ENCODE measurements around the gene OSBPL3.

The OSBPL3 gene

DNA sequence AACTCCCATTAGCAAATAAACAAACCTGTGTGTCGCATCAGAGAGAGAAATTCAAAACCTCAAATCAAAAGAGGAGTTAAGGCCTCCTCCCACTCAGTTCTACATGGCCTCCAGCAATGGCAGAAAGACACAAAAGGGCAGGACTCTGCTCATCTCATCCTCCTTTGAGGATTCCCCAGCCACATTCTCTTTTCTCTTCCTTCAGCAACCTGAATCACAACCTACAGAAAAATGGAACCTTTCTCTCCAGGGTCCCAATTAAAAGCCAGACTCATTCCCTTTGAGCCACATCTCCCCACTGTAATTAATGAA is 7.9 kb downstream of the OSBPL3 start:
- Mint-ChIP-seq H3K9me3 (no peaks in the 10 kb centered on the region), H3K4me1 (peaks cover 3% of the 10 kb centered on the region)
- no peak for DNase-seq

DNA sequence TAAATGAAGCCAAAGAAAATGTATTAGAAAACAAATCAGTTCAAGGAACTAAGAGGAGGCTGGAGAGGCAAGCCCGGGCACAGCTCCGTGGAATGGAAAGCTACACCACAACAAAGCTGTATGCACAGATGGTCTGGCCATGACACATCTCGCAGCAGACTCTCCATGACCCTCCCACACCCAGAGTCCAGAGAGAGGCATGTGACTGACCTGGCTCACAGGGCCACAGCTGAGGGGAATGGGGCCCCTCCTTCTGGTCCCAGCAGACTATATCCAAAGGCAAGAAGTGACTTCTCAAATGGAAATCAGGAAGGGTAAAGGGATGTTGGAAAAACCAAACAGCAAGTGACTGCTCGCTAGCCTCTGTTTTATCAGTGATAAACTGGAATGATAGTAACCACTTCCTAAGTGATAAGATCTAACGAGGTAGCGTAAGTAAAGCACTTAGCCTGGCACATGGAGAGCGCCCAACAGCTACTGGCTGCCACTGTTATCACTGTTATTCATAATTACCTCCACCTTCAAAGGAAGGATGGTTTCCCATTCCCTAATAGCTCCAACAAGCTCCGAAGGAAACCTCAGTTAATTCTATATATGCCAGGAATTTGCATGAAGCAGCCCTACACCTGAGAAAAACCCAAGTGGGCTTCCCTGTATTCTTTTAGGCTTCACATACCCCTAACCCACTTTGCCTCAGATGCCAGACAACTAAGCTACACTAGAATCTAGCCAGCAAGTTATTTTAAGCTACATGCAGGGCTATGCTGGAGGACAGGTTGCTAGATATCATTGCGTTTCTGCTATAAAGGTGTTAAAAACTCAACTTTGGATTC is 8.4 kb downstream of the OSBPL3 start:
- Mint-ChIP-seq H3K4me3 (no peak overlapping the region), H3K4me1 (peaks cover 3% of the 10 kb centered on the region), H3K36me3 (ENCODE audit: low read depth) (no peaks in the 10 kb centered on the region), H3K9me3 (no peaks in the 10 kb centered on the region), H3K27me3 (ENCODE audit: low read depth, poor library complexity) (peaks cover 5% of the 10 kb centered on the region), H3K27ac (no peak overlapping the region)
- TF ChIP-seq, protein P1, sequence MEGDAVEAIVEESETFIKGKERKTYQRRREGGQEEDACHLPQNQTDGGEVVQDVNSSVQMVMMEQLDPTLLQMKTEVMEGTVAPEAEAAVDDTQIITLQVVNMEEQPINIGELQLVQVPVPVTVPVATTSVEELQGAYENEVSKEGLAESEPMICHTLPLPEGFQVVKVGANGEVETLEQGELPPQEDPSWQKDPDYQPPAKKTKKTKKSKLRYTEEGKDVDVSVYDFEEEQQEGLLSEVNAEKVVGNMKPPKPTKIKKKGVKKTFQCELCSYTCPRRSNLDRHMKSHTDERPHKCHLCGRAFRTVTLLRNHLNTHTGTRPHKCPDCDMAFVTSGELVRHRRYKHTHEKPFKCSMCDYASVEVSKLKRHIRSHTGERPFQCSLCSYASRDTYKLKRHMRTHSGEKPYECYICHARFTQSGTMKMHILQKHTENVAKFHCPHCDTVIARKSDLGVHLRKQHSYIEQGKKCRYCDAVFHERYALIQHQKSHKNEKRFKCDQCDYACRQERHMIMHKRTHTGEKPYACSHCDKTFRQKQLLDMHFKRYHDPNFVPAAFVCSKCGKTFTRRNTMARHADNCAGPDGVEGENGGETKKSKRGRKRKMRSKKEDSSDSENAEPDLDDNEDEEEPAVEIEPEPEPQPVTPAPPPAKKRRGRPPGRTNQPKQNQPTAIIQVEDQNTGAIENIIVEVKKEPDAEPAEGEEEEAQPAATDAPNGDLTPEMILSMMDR (IDR thresholded peaks at IDR 0.05) = no peak
- DNase-seq = no peak

More for the DNA sequence above, 7.9 kb downstream of the OSBPL3 start:
- H3K4me3 Mint-ChIP-seq = no peak overlapping the region
- H3K36me3 Mint-ChIP-seq (ENCODE audit: low read depth) = no peaks in the 10 kb centered on the region
- H3K27me3 Mint-ChIP-seq (ENCODE audit: low read depth, poor library complexity) = peaks cover 11% of the 10 kb centered on the region
- no peak overlapping the region for H3K27ac Mint-ChIP-seq
- TF ChIP-seq, protein P1 (IDR thresholded peaks at IDR 0.05) = no peak

DNA sequence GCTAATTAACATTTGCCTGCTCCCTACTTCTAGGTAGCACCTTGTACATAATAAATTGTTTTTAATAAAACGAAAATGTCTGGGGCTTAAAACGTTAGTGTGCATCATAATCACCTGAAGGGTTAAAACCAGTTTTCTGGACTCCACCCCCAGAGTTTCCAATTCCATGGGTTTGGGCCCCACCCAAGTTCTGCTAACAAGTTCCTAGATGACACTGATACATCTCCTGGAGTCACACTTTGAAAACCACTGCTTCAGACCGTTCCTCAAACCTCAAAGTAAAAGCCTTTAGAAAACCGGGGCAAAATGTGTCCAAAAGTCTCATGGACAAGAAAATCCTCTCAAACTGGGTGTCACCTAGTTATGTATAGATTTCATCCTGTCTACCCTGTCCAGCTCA is 9.3 kb downstream of the OSBPL3 start:
- Mint-ChIP-seq H3K36me3 (ENCODE audit: low read depth) (no peaks in the 10 kb centered on the region), H3K27me3 (ENCODE audit: low read depth, poor library complexity) (peaks cover 7% of the 10 kb centered on the region), H3K27ac (no peak overlapping the region), H3K4me3 (no peak overlapping the region), H3K9me3 (no peaks in the 10 kb centered on the region), H3K4me1 (peaks cover 11% of the 10 kb centered on the region)
- TF ChIP-seq, protein P1 (IDR thresholded peaks at IDR 0.05) = no peak
- DNase-seq = no peak

DNA sequence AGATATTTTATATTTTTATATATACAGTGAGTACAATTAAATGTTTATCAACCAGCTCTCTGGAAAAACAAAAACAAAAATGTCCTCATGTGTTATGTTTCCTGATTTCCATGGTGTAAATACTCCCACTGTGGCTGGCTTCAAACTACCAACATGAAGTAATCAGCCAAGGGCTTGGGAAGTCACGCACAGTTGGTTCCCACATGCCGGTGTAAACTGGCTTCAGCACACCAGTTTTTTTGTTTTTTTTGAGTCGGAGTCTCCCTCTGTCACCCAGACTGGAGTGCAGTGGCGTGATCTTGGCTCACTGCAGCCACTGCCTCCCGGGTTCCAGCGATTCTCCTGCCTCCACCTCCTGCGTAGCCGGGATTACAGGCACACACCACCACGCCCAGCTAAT is 11.8 kb downstream of the OSBPL3 start:
- H3K27me3 Mint-ChIP-seq (ENCODE audit: low read depth, poor library complexity) = peaks cover 2% of the 10 kb centered on the region
- DNase-seq = no peak
- no peaks in the 10 kb centered on the region for H3K36me3 Mint-ChIP-seq (ENCODE audit: low read depth)
- H3K4me1 Mint-ChIP-seq = peaks cover 12% of the 10 kb centered on the region
- TF ChIP-seq, protein P1 (IDR thresholded peaks at IDR 0.05) = no peak
- H3K27ac Mint-ChIP-seq = no peak overlapping the region
- H3K4me3 Mint-ChIP-seq = no peak overlapping the region
- no peaks in the 10 kb centered on the region for H3K9me3 Mint-ChIP-seq

DNA sequence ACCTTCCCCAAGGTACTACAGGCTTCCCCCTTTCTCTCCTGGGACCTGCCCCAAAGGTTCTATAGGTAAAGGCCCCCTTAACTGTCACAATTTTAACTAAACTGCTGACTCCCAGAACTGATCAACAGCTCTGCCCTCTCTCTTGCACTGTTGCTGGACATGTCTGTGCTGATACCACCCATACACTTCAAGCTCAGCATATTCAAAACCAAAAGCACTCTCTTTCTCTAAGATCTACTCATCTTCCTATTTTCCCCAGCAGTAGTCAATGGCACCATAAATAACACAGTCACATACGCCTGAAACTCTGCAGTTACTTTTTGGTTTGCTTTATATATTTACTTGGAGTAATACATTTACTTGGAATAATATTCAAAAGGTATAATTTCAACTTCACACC is 12.3 kb downstream of the OSBPL3 start:
- Mint-ChIP-seq H3K27me3 (ENCODE audit: low read depth, poor library complexity) (peaks cover 2% of the 10 kb centered on the region), H3K27ac (no peak overlapping the region), H3K4me1 (peaks cover 12% of the 10 kb centered on the region), H3K4me3 (no peak overlapping the region), H3K9me3 (no peaks in the 10 kb centered on the region), H3K36me3 (ENCODE audit: low read depth) (no peaks in the 10 kb centered on the region)
- no peak for DNase-seq
- TF ChIP-seq, protein P1 (IDR thresholded peaks at IDR 0.05) = no peak

DNA sequence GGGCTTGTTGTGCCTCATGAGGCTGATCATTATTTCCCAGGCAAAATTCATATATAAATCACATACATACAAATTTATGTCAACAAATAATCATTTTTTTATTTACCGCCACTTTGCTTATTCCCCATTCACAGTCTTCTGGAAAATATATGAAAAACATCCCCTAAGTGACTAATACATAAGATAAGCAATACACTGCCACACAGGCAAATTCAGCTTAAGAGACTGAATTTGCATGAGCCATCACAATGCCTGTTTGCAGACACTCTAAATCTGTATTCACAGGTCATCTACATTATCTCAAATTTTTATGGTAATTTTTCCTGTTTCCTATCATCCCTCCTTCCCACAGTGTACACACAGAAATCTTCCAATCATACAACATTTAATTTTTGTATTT is 13.2 kb downstream of the OSBPL3 start:
- Mint-ChIP-seq H3K36me3 (ENCODE audit: low read depth) (no peaks in the 10 kb centered on the region), H3K4me3 (no peak overlapping the region), H3K9me3 (no peaks in the 10 kb centered on the region), H3K27ac (no peak overlapping the region), H3K4me1 (peaks cover 12% of the 10 kb centered on the region), H3K27me3 (ENCODE audit: low read depth, poor library complexity) (peaks cover 2% of the 10 kb centered on the region)
- no peak for DNase-seq
- TF ChIP-seq, protein P1 (IDR thresholded peaks at IDR 0.05) = no peak
